Type B pancreatic cell (in vitro differentiated cells): ENCODE data around the gene PDXDC1. TPM values are rescaled to one million over a fixed set of nuclear protein-coding genes. Genes with fewer than 3 reads are reported as not detected.
"Not testable (repeated sequence)": the region's sequence is repeated elsewhere in the genome, so short reads cannot be mapped to it uniquely, and the experiment has no call there.

Experiments used
- DNase-seq: peaks from one replicate; pipeline ENCODE4 v3.0.0; 2021; ENCODE audit warnings: mixed read lengths; ENCODE audit not compliant: unreplicated experiment; ENCODE audit errors: extremely low spot score
- H3K27ac Mint-ChIP-seq: 2 replicates; pipeline ENCODE4 v1.8.0; 2021; ENCODE audit warnings: mild to moderate bottlenecking, mixed read lengths
- H3K27me3 Mint-ChIP-seq: 2 replicates; pipeline ENCODE4 v1.8.0; 2021; ENCODE audit warnings: mixed read lengths
- H3K36me3 Mint-ChIP-seq: 2 replicates; pipeline ENCODE4 v1.8.0; 2021; ENCODE audit warnings: mixed read lengths
- H3K4me1 Mint-ChIP-seq: one replicate; pipeline ENCODE4 v1.8.0; 2021; ENCODE audit warnings: mixed read lengths; ENCODE audit not compliant: unreplicated experiment
- H3K4me3 Mint-ChIP-seq: 2 replicates; pipeline ENCODE4 v1.8.0; 2021; ENCODE audit warnings: mild to moderate bottlenecking, mixed read lengths
- H3K9me3 Mint-ChIP-seq: 2 replicates; pipeline ENCODE4 v1.8.0; 2021; ENCODE audit warnings: mixed read lengths
- total RNA-seq: library from RNA; stranded (reverse); gene quantifications from 2 replicates; pipeline ENCODE4 v1.2.1, GENCODE V29; 2021; ENCODE audit warnings: low replicate concordance

The PDXDC1 gene
- total RNA-seq, 1 donor from 2014 or later: 130 TPM

GRCh38 chr16:14981234-14981633, 6.4 kb downstream of the PDXDC1 start:
- not testable (repeated sequence) for H3K9me3 Mint-ChIP-seq, H3K27me3 Mint-ChIP-seq, H3K36me3 Mint-ChIP-seq, DNase-seq
- Mint-ChIP-seq H3K4me3 (peak overlapping the region; percentile 29), H3K4me1 (peaks cover 32% of the 10 kb centered on the region), H3K27ac (peak overlapping the region; percentile 9)

- Mint-ChIP-seq H3K27ac (peak overlapping the region; percentile 9), H3K4me3 (peak overlapping the region; percentile 28), H3K4me1 (peaks cover 24% of the 10 kb centered on the region), H3K36me3 (peaks cover 13% of the 10 kb centered on the region)
- H3K9me3 Mint-ChIP-seq, DNase-seq, H3K27me3 Mint-ChIP-seq: not testable (repeated sequence)
These were observed 7.7 kb downstream of the PDXDC1 start for GRCh38 chr16:14982521-14982920.

GRCh38 chr16:14988092-14988491, 13.3 kb downstream of the PDXDC1 start:
- H3K9me3 Mint-ChIP-seq, H3K4me1 Mint-ChIP-seq, DNase-seq, H3K27ac Mint-ChIP-seq, H3K4me3 Mint-ChIP-seq, H3K27me3 Mint-ChIP-seq: not testable (repeated sequence)
- H3K36me3 Mint-ChIP-seq: peaks cover 41% of the 10 kb centered on the region

DNA sequence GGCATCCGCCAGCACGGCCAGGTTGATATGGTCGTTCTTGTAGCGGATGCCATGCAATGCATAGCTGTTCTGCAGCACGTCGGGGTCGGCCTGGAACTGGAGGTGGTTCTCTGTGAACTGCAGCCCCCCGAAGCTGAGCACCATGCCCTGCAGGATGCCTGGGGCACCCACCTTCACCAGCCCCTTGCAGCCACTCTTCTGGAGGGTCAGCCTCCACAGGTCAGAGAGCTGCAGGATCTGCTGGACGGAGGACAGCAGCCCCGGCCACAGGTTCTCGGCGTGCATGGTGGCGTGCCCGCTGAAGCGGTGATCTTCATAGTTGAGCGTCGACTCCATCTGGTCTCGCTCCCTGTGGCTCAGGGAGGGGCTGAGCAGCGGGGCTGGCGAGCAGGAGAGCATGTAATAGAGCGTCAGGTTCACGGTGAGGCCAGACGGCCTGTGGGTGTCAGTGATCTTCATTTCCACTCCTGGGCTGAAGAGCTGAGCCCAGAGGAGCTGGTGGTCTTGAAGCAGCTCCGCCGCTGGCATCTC, 13.9 kb downstream of the PDXDC1 start:
- H3K27ac Mint-ChIP-seq, DNase-seq, H3K4me3 Mint-ChIP-seq, H3K9me3 Mint-ChIP-seq, H3K27me3 Mint-ChIP-seq, H3K4me1 Mint-ChIP-seq: not testable (repeated sequence)
- peaks cover 45% of the 10 kb centered on the region for H3K36me3 Mint-ChIP-seq

- not testable (repeated sequence) for H3K4me3 Mint-ChIP-seq, H3K9me3 Mint-ChIP-seq, H3K4me1 Mint-ChIP-seq, DNase-seq, H3K27ac Mint-ChIP-seq, H3K27me3 Mint-ChIP-seq
- peaks cover 46% of the 10 kb centered on the region for H3K36me3 Mint-ChIP-seq
These were observed 14.8 kb downstream of the PDXDC1 start for GRCh38 chr16:14989291-14990281.

GRCh38 chr16:14993277-14994151, 18.7 kb downstream of the PDXDC1 start:
- not testable (repeated sequence) for H3K4me1 Mint-ChIP-seq, H3K9me3 Mint-ChIP-seq, H3K27me3 Mint-ChIP-seq, DNase-seq, H3K27ac Mint-ChIP-seq, H3K4me3 Mint-ChIP-seq
- H3K36me3 Mint-ChIP-seq: peaks cover 36% of the 10 kb centered on the region

DNA sequence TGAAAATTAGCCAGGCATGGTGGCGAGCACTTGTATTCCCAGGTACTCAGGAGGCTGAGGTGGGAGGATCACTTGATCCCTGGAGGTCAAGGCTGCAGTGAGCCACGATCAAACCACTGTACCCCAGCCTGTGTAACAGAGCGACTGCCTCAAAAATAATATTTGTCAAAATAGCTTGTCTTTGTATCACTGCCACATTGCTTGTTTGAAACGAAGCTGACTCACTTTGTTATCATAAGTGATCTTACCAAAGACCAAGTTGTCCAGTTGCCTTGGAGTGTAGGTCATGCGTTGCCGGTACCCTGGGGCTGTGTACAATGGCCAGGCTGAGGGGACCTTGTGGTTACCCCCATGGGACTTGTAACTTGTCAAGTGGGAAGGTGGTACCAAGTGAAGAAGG, 21.9 kb downstream of the PDXDC1 start:
- H3K27ac Mint-ChIP-seq, DNase-seq, H3K27me3 Mint-ChIP-seq, H3K9me3 Mint-ChIP-seq, H3K4me3 Mint-ChIP-seq, H3K4me1 Mint-ChIP-seq: not testable (repeated sequence)
- H3K36me3 Mint-ChIP-seq: peaks cover 25% of the 10 kb centered on the region

DNA sequence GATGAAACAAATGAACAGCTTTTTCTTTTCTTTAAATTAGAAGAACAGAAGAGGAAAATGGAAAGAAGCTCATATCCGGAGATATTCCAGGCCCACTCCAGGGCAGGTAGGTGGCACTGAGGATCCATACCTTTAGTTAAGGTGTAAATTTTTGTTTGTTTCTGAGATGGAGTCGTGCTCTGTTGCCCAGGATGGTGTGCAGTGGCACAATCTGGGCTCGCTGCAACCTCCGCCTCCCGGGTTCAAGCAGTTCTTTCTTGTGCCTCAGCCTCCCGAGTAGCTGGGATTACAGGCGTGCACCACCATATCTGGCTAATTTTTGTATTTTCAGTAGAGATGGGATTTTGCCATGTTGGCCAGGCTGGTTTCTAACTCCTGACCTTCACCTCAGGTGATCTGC, 23.5 kb downstream of the PDXDC1 start:
- not testable (repeated sequence) for H3K9me3 Mint-ChIP-seq, H3K4me3 Mint-ChIP-seq, DNase-seq, H3K27ac Mint-ChIP-seq, H3K27me3 Mint-ChIP-seq, H3K4me1 Mint-ChIP-seq
- peaks cover 16% of the 10 kb centered on the region for H3K36me3 Mint-ChIP-seq

- peaks cover 12% of the 10 kb centered on the region for H3K36me3 Mint-ChIP-seq
- not testable (repeated sequence) for H3K4me3 Mint-ChIP-seq, DNase-seq, H3K27me3 Mint-ChIP-seq, H3K4me1 Mint-ChIP-seq, H3K9me3 Mint-ChIP-seq, H3K27ac Mint-ChIP-seq
These were observed 25.0 kb downstream of the PDXDC1 start for GRCh38 chr16:14999845-15000244.

GRCh38 chr16:15002448-15002847, 27.6 kb downstream of the PDXDC1 start:
- H3K36me3 Mint-ChIP-seq: peaks cover 21% of the 10 kb centered on the region
- H3K4me3 Mint-ChIP-seq, H3K4me1 Mint-ChIP-seq, H3K9me3 Mint-ChIP-seq, H3K27me3 Mint-ChIP-seq, H3K27ac Mint-ChIP-seq, DNase-seq: not testable (repeated sequence)

- H3K27me3 Mint-ChIP-seq, H3K4me1 Mint-ChIP-seq, H3K27ac Mint-ChIP-seq, DNase-seq, H3K9me3 Mint-ChIP-seq, H3K4me3 Mint-ChIP-seq: not testable (repeated sequence)
- H3K36me3 Mint-ChIP-seq: peaks cover 19% of the 10 kb centered on the region
These were observed 30.7 kb downstream of the PDXDC1 start for GRCh38 chr16:15005357-15006132.

DNA sequence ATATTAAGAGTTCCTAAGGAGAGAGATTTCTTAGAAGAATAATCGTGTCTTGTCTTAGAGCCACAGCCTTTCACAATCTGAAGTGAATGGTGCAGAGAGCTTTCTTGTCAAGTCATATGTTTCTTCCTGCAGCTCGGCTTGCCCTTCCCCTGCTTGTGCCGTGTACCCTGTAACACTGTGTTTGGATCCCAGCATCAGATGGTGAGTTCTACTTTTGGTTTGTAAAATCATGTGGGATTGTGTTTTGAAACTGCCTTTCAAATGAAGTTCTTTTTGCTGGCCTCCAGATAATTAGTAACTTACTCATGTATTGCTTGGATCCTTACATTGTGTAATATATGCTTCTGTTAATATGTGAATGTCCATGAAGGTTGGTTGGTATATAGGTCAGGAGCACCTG, 33.8 kb downstream of the PDXDC1 start:
- not testable (repeated sequence) for H3K27me3 Mint-ChIP-seq, DNase-seq, H3K4me3 Mint-ChIP-seq, H3K27ac Mint-ChIP-seq, H3K9me3 Mint-ChIP-seq, H3K4me1 Mint-ChIP-seq
- peaks cover 30% of the 10 kb centered on the region for H3K36me3 Mint-ChIP-seq

- H3K36me3 Mint-ChIP-seq: peaks cover 32% of the 10 kb centered on the region
- not testable (repeated sequence) for DNase-seq, H3K27ac Mint-ChIP-seq, H3K27me3 Mint-ChIP-seq, H3K9me3 Mint-ChIP-seq, H3K4me3 Mint-ChIP-seq, H3K4me1 Mint-ChIP-seq
These were observed 38.1 kb downstream of the PDXDC1 start for GRCh38 chr16:15012941-15013340.
